Thoracic aorta (tissue), 2 donors: ENCODE data around the gene URB1. TPM values are rescaled to one million over a fixed set of nuclear protein-coding genes. Genes with fewer than 3 reads are reported as not detected.

Experiments used
- ATAC-seq: fragments of 150-250 bp; one replicate; pipeline ENCODE4 v1.8.0; 2017; ENCODE audit warnings: low read depth; ENCODE audit not compliant: insufficient number of reproducible peaks, low FRiP score
- DNase-seq: peaks from one replicate; pipeline ENCODE4 v3.0.0-alpha.2; 2020; ENCODE audit warnings: low spot score
- H3K27ac ChIP-seq, 2 donors: fragments of 200-600 bp; sonication (generic); 1 replicate in 1 of 2; 2 replicates in 1 of 2; pipeline ENCODE4 v1.5.1; 2016; ENCODE audit warnings: mild to moderate bottlenecking in 2 of 2, moderate library complexity in 2 of 2
- H3K27me3 ChIP-seq: fragments of 200-600 bp; sonication (generic); replicated peaks from 2 replicates; pipeline ENCODE4 v1.6.0; 2016; ENCODE audit warnings: mild to moderate bottlenecking; ENCODE audit not compliant: insufficient read depth
- H3K36me3 ChIP-seq: fragments of 200-600 bp; sonication (generic); one replicate; pipeline ENCODE4 v1.5.1; 2016
- H3K4me1 ChIP-seq, 2 donors: fragments of 200-600 bp; sonication (generic); 1 replicate in 1 of 2; 2 replicates in 1 of 2; pipeline versions ENCODE4 v1.5.1 to v1.6.0; 2016; ENCODE audit warnings: low read depth in 2 of 2, mild to moderate bottlenecking in 1 of 2; ENCODE audit not compliant: control insufficient read depth in 1 of 2
- H3K4me3 ChIP-seq: fragments of 200-600 bp; sonication (generic); 2 replicates; pipeline ENCODE4 v1.5.1; 2016; ENCODE audit warnings: mild to moderate bottlenecking
- H3K9me3 ChIP-seq: fragments of 200-600 bp; sonication (generic); 2 replicates; pipeline ENCODE4 v1.5.1; 2016
- CTCF ChIP-seq: fragments of 200-600 bp; sonication (generic); IDR thresholded peaks from one replicate; pipeline ENCODE4 v1.5.1; 2019; ENCODE audit warnings: antibody characterized with exemption
- total RNA-seq, 2 donors: library from RNA; depleted of rRNA; stranded (reverse); fragments of >200 nt; gene quantifications; one replicate each; pipeline versions ENCODE4 v1.1.0 to v1.2.3, GENCODE V29; 2016

The URB1 gene
- total RNA-seq, 2 donors from 2014 or later: 35.1 to 64.8 TPM

- H3K27me3 ChIP-seq: no peaks in the 10 kb centered on the region
- H3K27ac ChIP-seq: no peak overlapping the region
- ATAC-seq (no peak), DNase-seq (no peak)
- H3K4me3 ChIP-seq: no peak overlapping the region
- H3K9me3 ChIP-seq: no peaks in the 10 kb centered on the region
- peaks cover 14% of the 10 kb centered on the region for H3K36me3 ChIP-seq
- no peaks in the 10 kb centered on the region for H3K4me1 ChIP-seq
- no peak for TF ChIP-seq CTCF
Measured at GRCh38 chr21:32308696-32309095, 84.1 kb downstream of the URB1 start.

- Histone ChIP-seq H3K27ac (no peak overlapping the region), H3K27me3 (no peaks in the 10 kb centered on the region), H3K36me3 (peaks cover 5% of the 10 kb centered on the region), H3K4me1 (no peaks in the 10 kb centered on the region), H3K9me3 (no peaks in the 10 kb centered on the region), H3K4me3 (no peak overlapping the region)
- DNase-seq (no peak), ATAC-seq (no peak)
- no peak for TF ChIP-seq CTCF
Measured at GRCh38 chr21:32307706-32308105, 85.1 kb downstream of the URB1 start.

GRCh38 chr21:32306021-32306780, 86.6 kb downstream of the URB1 start:
- H3K4me1 ChIP-seq: no peaks in the 10 kb centered on the region
- ATAC-seq (no peak), DNase-seq (no peak)
- no peaks in the 10 kb centered on the region for H3K9me3 ChIP-seq
- TF ChIP-seq CTCF: no peak
- peaks cover 5% of the 10 kb centered on the region for H3K36me3 ChIP-seq
- H3K27ac ChIP-seq: no peak overlapping the region
- no peaks in the 10 kb centered on the region for H3K27me3 ChIP-seq
- no peak overlapping the region for H3K4me3 ChIP-seq

GRCh38 chr21:32304998-32305397, 87.8 kb downstream of the URB1 start:
- no peak for DNase-seq
- no peaks in the 10 kb centered on the region for H3K4me1 ChIP-seq
- no peak overlapping the region for H3K27ac ChIP-seq
- no peaks in the 10 kb centered on the region for H3K9me3 ChIP-seq
- peaks cover 6% of the 10 kb centered on the region for H3K36me3 ChIP-seq
- no peak overlapping the region for H3K4me3 ChIP-seq
- ATAC-seq: no peak
- no peaks in the 10 kb centered on the region for H3K27me3 ChIP-seq
- TF ChIP-seq CTCF: no peak

GRCh38 chr21:32303385-32303784, 89.4 kb downstream of the URB1 start:
- TF ChIP-seq CTCF: no peak
- peaks cover 6% of the 10 kb centered on the region for H3K36me3 ChIP-seq
- ATAC-seq (no peak), DNase-seq (no peak)
- H3K27ac ChIP-seq: no peak overlapping the region
- H3K4me3 ChIP-seq: no peak overlapping the region
- H3K27me3 ChIP-seq: no peaks in the 10 kb centered on the region
- no peaks in the 10 kb centered on the region for H3K9me3 ChIP-seq
- no peaks in the 10 kb centered on the region for H3K4me1 ChIP-seq
